DND-41 (cell line): ENCODE measurements around the gene TMEM238L.

Experiments used
- ATAC-seq: fragments of 200-7000 bp; cut with Tn5 transposase; 3 replicates; pipeline ENCODE4 v1.9.1; 2021; ENCODE audit warnings: low read depth; ENCODE audit not compliant: insufficient read depth
- DNase-seq: peaks from one replicate; pipeline ENCODE4 v3.0.0-alpha.2; 2020
- H2AFZ ChIP-seq: 2 replicates; pipeline ENCODE4 v1.6.0; 2012; ENCODE audit warnings: low read depth, low read length
- H3K27ac ChIP-seq: 2 replicates; pipeline ENCODE4 v1.5.1; 2012; ENCODE audit warnings: low read length, inconsistent platforms
- H3K27me3 ChIP-seq: fragments of 200-600 bp; sonication (generic); 2 replicates; pipeline ENCODE4 v1.6.0; 2012; ENCODE audit warnings: low read length, mild to moderate bottlenecking, inconsistent platforms; ENCODE audit not compliant: insufficient read depth, poor library complexity
- H3K36me3 ChIP-seq: 2 replicates; pipeline ENCODE4 v1.5.1; 2012; ENCODE audit warnings: low read length, inconsistent platforms; ENCODE audit not compliant: insufficient read depth
- H3K4me1 ChIP-seq: 2 replicates; pipeline ENCODE4 v1.5.1; 2012; ENCODE audit warnings: mild to moderate bottlenecking, low read length; ENCODE audit not compliant: insufficient read depth
- H3K4me2 ChIP-seq: 2 replicates; pipeline ENCODE4 v1.6.0; 2012; ENCODE audit warnings: mild to moderate bottlenecking, moderate library complexity, low read length, inconsistent platforms; ENCODE audit not compliant: insufficient read depth
- H3K4me3 ChIP-seq, 2 experiments: fragments of 200-600 bp in 1 of 2; shearing (Covaris generic) in 1 of 2; 2 replicates each; pipeline ENCODE4 v1.5.1; 2012 to 2016; ENCODE audit warnings: inconsistent platforms in 2 of 2, low read length in 2 of 2, mild to moderate bottlenecking in 2 of 2, low read depth in 1 of 2, moderate library complexity in 1 of 2
- H3K79me2 ChIP-seq: 2 replicates; pipeline ENCODE4 v1.6.0; 2012; ENCODE audit warnings: low read length, inconsistent platforms; ENCODE audit not compliant: insufficient read depth
- H3K9ac ChIP-seq: 2 replicates; pipeline ENCODE4 v1.6.0; 2012; ENCODE audit warnings: low read depth, mild to moderate bottlenecking, inconsistent platforms, low read length, moderate library complexity
- H3K9me3 ChIP-seq: 2 replicates; pipeline ENCODE4 v1.5.1; 2012; ENCODE audit warnings: low read length, moderate library complexity, mild to moderate bottlenecking, inconsistent platforms; ENCODE audit not compliant: insufficient read depth, severe bottlenecking
- H4K20me1 ChIP-seq: 2 replicates; pipeline ENCODE4 v1.6.0; 2012; ENCODE audit warnings: low read length; ENCODE audit not compliant: insufficient read depth
- CTCF ChIP-seq: IDR thresholded peaks from 2 replicates; pipeline ENCODE4 v1.5.1; 2012; ENCODE audit warnings: borderline replicate concordance, low read length, moderate library complexity, mild to moderate bottlenecking; ENCODE audit not compliant: poor library complexity, severe bottlenecking; ENCODE audit errors: extremely low read depth
- EZH2 ChIP-seq: IDR thresholded peaks from 3 replicates; pipeline ENCODE4 v1.6.1; 2012; ENCODE audit warnings: borderline replicate concordance, low read depth, mild to moderate bottlenecking, moderate library complexity, low read length, inconsistent platforms; ENCODE audit not compliant: severe bottlenecking

TMEM238L gene

GRCh38 chr17:10758062-10758461 is 45.8 kb downstream of the TMEM238L start:
- H3K79me2 ChIP-seq: no peaks in the 10 kb centered on the region
- no peaks in the 10 kb centered on the region for H3K9me3 ChIP-seq
- H2AFZ ChIP-seq: no peak overlapping the region
- H4K20me1 ChIP-seq: no peaks in the 10 kb centered on the region
- TF ChIP-seq EZH2 (no peak), CTCF (no peak)
- no peaks in the 10 kb centered on the region for H3K27me3 ChIP-seq
- no peaks in the 10 kb centered on the region for H3K4me1 ChIP-seq
- no peaks in the 10 kb centered on the region for H3K36me3 ChIP-seq
- H3K4me2 ChIP-seq: no peak overlapping the region
- no peak overlapping the region for H3K27ac ChIP-seq
- H3K4me3 ChIP-seq: no peak overlapping the region
- no peak overlapping the region for H3K9ac ChIP-seq
- DNase-seq (no peak), ATAC-seq (no peak)

DNA sequence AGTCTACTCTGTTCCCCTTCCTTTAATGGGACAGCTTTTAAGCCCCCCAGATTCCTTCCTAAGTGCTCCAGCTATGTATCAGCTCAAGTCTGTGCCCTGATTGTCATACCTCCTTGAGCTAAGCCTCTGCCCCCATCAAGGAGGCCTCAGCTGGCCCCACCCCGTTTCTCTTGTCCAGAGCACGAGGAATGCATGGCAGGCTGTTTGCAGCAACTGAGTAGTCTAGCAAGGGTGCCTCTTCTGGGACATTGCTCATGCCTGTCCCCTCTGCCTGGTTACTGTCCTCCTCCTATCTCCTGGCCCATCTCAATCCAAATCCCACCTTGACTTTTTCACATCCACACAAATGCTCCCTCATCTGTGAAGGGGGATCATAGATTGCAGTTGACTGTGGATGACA is 46.3 kb downstream of the TMEM238L start:
- H3K9me3 ChIP-seq: no peaks in the 10 kb centered on the region
- H3K27ac ChIP-seq: no peak overlapping the region
- no peaks in the 10 kb centered on the region for H4K20me1 ChIP-seq
- DNase-seq: no peak
- no peak for ATAC-seq
- no peaks in the 10 kb centered on the region for H3K79me2 ChIP-seq
- H3K27me3 ChIP-seq: no peaks in the 10 kb centered on the region
- no peaks in the 10 kb centered on the region for H3K4me1 ChIP-seq
- H3K9ac ChIP-seq: no peak overlapping the region
- no peaks in the 10 kb centered on the region for H3K36me3 ChIP-seq
- no peak for TF ChIP-seq EZH2
- no peak for TF ChIP-seq CTCF
- H3K4me3 ChIP-seq: no peak overlapping the region
- H2AFZ ChIP-seq: no peak overlapping the region
- H3K4me2 ChIP-seq: no peak overlapping the region

DNA sequence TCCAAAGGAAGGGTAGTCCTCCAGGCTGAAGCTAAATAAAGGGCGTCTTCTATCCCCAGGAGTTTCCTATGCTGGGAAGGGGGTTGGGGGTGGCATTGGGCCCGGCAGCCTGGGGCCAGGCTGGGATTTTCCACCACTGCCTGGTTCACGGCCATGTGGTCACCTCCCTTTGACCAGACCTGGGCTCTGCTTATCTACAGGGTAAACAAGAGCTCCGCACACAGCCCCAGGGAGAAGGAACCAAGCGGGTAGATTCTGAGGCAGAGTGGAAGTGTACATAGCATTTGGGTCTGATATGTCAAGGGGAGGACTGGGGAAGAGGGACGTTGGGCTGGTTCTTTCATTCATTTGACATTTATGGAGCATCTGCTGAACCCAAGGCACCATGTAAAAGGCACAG is 46.8 kb downstream of the TMEM238L start:
- Histone ChIP-seq H3K4me2 (no peak overlapping the region), H3K27ac (no peak overlapping the region), H3K36me3 (no peaks in the 10 kb centered on the region), H3K4me1 (no peaks in the 10 kb centered on the region), H3K4me3 (no peak overlapping the region), H2AFZ (no peak overlapping the region), H3K9me3 (no peaks in the 10 kb centered on the region), H3K79me2 (no peaks in the 10 kb centered on the region), H3K27me3 (no peaks in the 10 kb centered on the region), H4K20me1 (no peaks in the 10 kb centered on the region), H3K9ac (no peak overlapping the region)
- ATAC-seq (no peak), DNase-seq (no peak)
- TF ChIP-seq CTCF (no peak), EZH2 (no peak)

- no peaks in the 10 kb centered on the region for H4K20me1 ChIP-seq
- ATAC-seq (no peak), DNase-seq (no peak)
- no peaks in the 10 kb centered on the region for H3K27me3 ChIP-seq
- H3K4me3 ChIP-seq: no peak overlapping the region
- H2AFZ ChIP-seq: no peak overlapping the region
- H3K9me3 ChIP-seq: no peaks in the 10 kb centered on the region
- H3K9ac ChIP-seq: no peak overlapping the region
- H3K4me2 ChIP-seq: no peak overlapping the region
- H3K79me2 ChIP-seq: no peaks in the 10 kb centered on the region
- H3K27ac ChIP-seq: no peak overlapping the region
- TF ChIP-seq CTCF: no peak
- no peak for TF ChIP-seq EZH2
- no peaks in the 10 kb centered on the region for H3K4me1 ChIP-seq
- H3K36me3 ChIP-seq: no peaks in the 10 kb centered on the region
These were observed 47.3 kb downstream of the TMEM238L start for GRCh38 chr17:10756619-10757018.
